ENCODE data around the gene CAND1. TPM values are rescaled to one million over a fixed set of nuclear protein-coding genes. Genes with fewer than 3 reads are reported as not detected.

The CAND1 gene
- total RNA-seq, 1 donor from 2014 or later: 284 TPM

DNA sequence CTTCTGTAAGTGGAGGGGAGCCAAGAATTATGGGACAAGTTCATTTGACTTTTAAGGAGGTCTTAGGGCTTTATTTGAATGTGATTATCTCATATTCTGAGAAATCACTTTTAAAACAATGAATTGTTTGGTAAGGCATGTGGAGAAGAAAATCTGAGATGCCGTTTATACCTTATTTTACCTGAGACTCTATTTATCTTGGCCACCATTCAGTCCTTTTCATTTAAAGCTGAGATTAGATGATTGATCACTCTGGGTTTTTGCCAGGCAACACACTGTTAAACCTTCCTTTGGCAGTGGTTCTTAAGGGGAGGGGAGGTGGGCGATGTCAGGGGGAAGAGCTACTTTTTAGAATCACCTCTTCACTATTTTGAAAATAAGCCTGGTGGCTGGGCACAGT, 11.4 kb downstream of the CAND1 start:
- peaks cover 76% of the 10 kb centered on the region for H4K20me1 ChIP-seq (ENCODE audit: low read depth)

DNA sequence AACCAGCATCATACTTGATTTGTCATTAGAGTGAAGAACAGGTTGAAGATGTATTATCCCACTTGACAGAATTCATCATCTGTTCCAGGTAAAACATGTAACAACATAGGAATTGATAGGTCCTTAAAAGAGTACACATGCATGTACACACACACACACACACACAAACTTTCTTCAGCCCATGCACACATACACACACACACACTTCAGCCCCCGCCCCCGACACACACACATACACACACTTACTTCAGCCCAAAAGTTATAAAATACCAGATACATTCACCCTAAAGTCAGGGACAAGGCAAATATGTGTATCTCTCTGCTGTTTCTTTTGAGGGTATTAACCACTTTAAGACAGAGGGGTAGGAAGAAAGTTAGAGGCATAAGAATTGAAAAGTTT, 15.4 kb downstream of the CAND1 start:
- Histone ChIP-seq H3K4me1 (peaks cover 17% of the 10 kb centered on the region), H3K27me3 (no peaks in the 10 kb centered on the region), H3K27ac (no peak overlapping the region), H2AFZ (replicated peaks) (no peak overlapping the region), H3K4me3 (no peak overlapping the region), H3F3A (ENCODE audit: low read depth) (no peaks in the 10 kb centered on the region), H3K79me2 (ENCODE audit: low read depth) (peaks cover 100% of the 10 kb centered on the region), H4K20me1 (ENCODE audit: low read depth) (peaks cover 67% of the 10 kb centered on the region), H3K9ac (no peak overlapping the region), H3K9me3 (ENCODE audit: low read depth) (no peaks in the 10 kb centered on the region), H3K36me3 (peaks cover 27% of the 10 kb centered on the region), H3K4me2 (no peak overlapping the region)
- H3K27ac Mint-ChIP-seq: no peak overlapping the region
- H3K4me3 Mint-ChIP-seq: no peak overlapping the region
- peaks cover 45% of the 10 kb centered on the region for H3K36me3 Mint-ChIP-seq
- peaks cover 2% of the 10 kb centered on the region for H3K9me3 Mint-ChIP-seq
- no peak for TF ChIP-seq EZH2phosphoT487 (IDR thresholded peaks at IDR 0.05)
- TF ChIP-seq, protein P1, sequence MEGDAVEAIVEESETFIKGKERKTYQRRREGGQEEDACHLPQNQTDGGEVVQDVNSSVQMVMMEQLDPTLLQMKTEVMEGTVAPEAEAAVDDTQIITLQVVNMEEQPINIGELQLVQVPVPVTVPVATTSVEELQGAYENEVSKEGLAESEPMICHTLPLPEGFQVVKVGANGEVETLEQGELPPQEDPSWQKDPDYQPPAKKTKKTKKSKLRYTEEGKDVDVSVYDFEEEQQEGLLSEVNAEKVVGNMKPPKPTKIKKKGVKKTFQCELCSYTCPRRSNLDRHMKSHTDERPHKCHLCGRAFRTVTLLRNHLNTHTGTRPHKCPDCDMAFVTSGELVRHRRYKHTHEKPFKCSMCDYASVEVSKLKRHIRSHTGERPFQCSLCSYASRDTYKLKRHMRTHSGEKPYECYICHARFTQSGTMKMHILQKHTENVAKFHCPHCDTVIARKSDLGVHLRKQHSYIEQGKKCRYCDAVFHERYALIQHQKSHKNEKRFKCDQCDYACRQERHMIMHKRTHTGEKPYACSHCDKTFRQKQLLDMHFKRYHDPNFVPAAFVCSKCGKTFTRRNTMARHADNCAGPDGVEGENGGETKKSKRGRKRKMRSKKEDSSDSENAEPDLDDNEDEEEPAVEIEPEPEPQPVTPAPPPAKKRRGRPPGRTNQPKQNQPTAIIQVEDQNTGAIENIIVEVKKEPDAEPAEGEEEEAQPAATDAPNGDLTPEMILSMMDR (IDR thresholded peaks at IDR 0.05): no peak
- TF ChIP-seq EZH2 (IDR thresholded peaks at IDR 0.05): no peak
- no peaks in the 10 kb centered on the region for H3K27me3 Mint-ChIP-seq (ENCODE audit: insufficient read depth, low read depth)
- no peak for DNase-seq (ENCODE audit: low spot score)
- no peaks in the 10 kb centered on the region for H3K4me1 Mint-ChIP-seq

More for the DNA sequence above, 11.4 kb downstream of the CAND1 start:
- Histone ChIP-seq H3K4me3 (no peak overlapping the region), H3K36me3 (peaks cover 27% of the 10 kb centered on the region), H3K79me2 (ENCODE audit: low read depth) (peaks cover 100% of the 10 kb centered on the region), H3K4me2 (no peak overlapping the region), H3K9ac (no peak overlapping the region), H3K4me1 (peaks cover 12% of the 10 kb centered on the region), H2AFZ (replicated peaks) (no peak overlapping the region), H3F3A (ENCODE audit: low read depth) (no peaks in the 10 kb centered on the region), H3K27me3 (no peaks in the 10 kb centered on the region), H3K27ac (no peak overlapping the region), H3K9me3 (ENCODE audit: low read depth) (no peaks in the 10 kb centered on the region)
- DNase-seq (ENCODE audit: low spot score): no peak
- H3K27ac Mint-ChIP-seq: no peak overlapping the region
- H3K9me3 Mint-ChIP-seq: no peaks in the 10 kb centered on the region
- H3K27me3 Mint-ChIP-seq (ENCODE audit: insufficient read depth, low read depth): no peaks in the 10 kb centered on the region
- H3K4me3 Mint-ChIP-seq: no peak overlapping the region
- no peak for TF ChIP-seq EZH2phosphoT487 (IDR thresholded peaks at IDR 0.05)
- H3K4me1 Mint-ChIP-seq: peaks cover 2% of the 10 kb centered on the region
- peaks cover 34% of the 10 kb centered on the region for H3K36me3 Mint-ChIP-seq

DNA sequence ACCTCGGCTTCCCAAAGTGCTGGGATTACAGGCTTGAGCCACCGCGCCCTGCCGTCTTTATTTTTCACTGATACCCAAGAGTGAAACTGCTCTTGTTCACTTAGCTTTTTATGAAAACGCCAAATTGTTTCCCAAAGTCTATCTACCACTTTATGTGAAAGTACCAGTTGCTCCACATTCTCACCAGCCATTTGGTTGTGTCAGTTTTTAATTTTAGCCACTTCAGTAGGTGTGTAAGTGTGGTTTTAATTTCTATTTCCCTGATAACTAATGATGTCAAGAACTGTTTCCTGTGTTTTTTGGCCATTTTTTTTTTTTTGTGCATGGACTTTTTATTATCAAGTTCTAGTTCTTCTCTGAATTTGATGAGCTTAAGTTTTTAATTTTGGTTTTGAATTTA, 17.1 kb downstream of the CAND1 start:
- peaks cover 60% of the 10 kb centered on the region for H3K36me3 Mint-ChIP-seq
- H3K4me1 Mint-ChIP-seq: no peaks in the 10 kb centered on the region
- H3K27ac Mint-ChIP-seq: no peak overlapping the region
- Histone ChIP-seq H3K4me3 (no peak overlapping the region), H3K4me2 (no peak overlapping the region), H4K20me1 (ENCODE audit: low read depth) (peaks cover 67% of the 10 kb centered on the region), H3K36me3 (peaks cover 27% of the 10 kb centered on the region), H3K27ac (no peak overlapping the region), H3K9ac (no peak overlapping the region), H3K79me2 (ENCODE audit: low read depth) (peaks cover 100% of the 10 kb centered on the region), H3K27me3 (no peaks in the 10 kb centered on the region), H3F3A (ENCODE audit: low read depth) (no peaks in the 10 kb centered on the region), H3K4me1 (peaks cover 6% of the 10 kb centered on the region), H3K9me3 (ENCODE audit: low read depth) (no peaks in the 10 kb centered on the region), H2AFZ (replicated peaks) (no peak overlapping the region)
- no peak for DNase-seq (ENCODE audit: low spot score)
- H3K4me3 Mint-ChIP-seq: no peak overlapping the region
- H3K27me3 Mint-ChIP-seq (ENCODE audit: insufficient read depth, low read depth): no peaks in the 10 kb centered on the region
- peaks cover 2% of the 10 kb centered on the region for H3K9me3 Mint-ChIP-seq
- TF ChIP-seq, protein P1 (IDR thresholded peaks at IDR 0.05): no peak
- TF ChIP-seq EZH2phosphoT487 (IDR thresholded peaks at IDR 0.05) (no peak), EZH2 (IDR thresholded peaks at IDR 0.05) (no peak)

DNA sequence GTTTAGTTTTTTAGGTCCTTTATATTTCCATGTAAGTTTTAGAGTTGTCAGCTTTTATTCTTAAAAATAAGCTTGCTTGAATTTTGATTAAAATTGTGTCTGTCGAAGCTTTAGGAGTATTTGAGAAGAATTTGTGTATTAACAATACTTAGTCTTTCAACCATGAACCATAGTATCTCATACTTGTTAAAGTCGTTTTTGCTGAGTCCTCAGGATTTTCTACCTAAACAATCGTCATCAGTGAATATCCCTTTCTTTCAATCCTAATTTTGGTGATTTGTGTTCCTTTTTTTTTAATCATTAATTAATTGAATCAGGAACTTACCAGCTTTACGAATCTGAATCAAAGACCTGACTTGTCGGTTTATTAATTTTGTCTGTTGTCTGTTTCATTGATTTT, 18.2 kb downstream of the CAND1 start:
- Histone ChIP-seq H3K4me2 (no peak overlapping the region), H3K36me3 (peaks cover 18% of the 10 kb centered on the region), H3K79me2 (ENCODE audit: low read depth) (peaks cover 100% of the 10 kb centered on the region), H3F3A (ENCODE audit: low read depth) (no peaks in the 10 kb centered on the region), H2AFZ (replicated peaks) (no peak overlapping the region), H3K4me3 (no peak overlapping the region), H3K4me1 (peaks cover 6% of the 10 kb centered on the region), H3K27ac (no peak overlapping the region), H3K9ac (no peak overlapping the region), H3K9me3 (ENCODE audit: low read depth) (no peaks in the 10 kb centered on the region), H3K27me3 (no peaks in the 10 kb centered on the region), H4K20me1 (ENCODE audit: low read depth) (peaks cover 65% of the 10 kb centered on the region)
- TF ChIP-seq EZH2phosphoT487 (IDR thresholded peaks at IDR 0.05): no peak
- no peak for TF ChIP-seq EZH2 (IDR thresholded peaks at IDR 0.05)
- TF ChIP-seq, protein P1 (IDR thresholded peaks at IDR 0.05): no peak
- Mint-ChIP-seq H3K36me3 (peaks cover 59% of the 10 kb centered on the region), H3K9me3 (peaks cover 2% of the 10 kb centered on the region), H3K4me1 (no peaks in the 10 kb centered on the region), H3K4me3 (no peak overlapping the region), H3K27ac (no peak overlapping the region), H3K27me3 (ENCODE audit: insufficient read depth, low read depth) (no peaks in the 10 kb centered on the region)
- no peak for DNase-seq (ENCODE audit: low spot score)
